Loucy (cell line): ENCODE results near the gene HSD11B2.

Source experiments
- CTCF ChIP-seq: fragments of 200-600 bp; sonication (generic); conservative IDR thresholded peaks from 2 replicates; pipeline ENCODE4 v1.5.1; 2014; ENCODE audit warnings: mild to moderate bottlenecking, antibody characterized with exemption, low read length
- EZH2phosphoT487 ChIP-seq: fragments of 200-600 bp; IDR thresholded peaks from 2 replicates; pipeline ENCODE4 v1.6.1; 2018; ENCODE audit warnings: antibody characterized with exemption, mild to moderate bottlenecking, moderate library complexity, borderline replicate concordance

- no peak for TF ChIP-seq CTCF
- TF ChIP-seq EZH2phosphoT487 = no peak
Measured at GRCh38 chr16:67443265-67443664, 12.3 kb downstream of the HSD11B2 start.
